ENCODE measurements around the gene TENM4.

GRCh38 chr11:79396674-79397073, 44.2 kb downstream of the TENM4 start:
- TF ChIP-seq MZF1 (tag by site-specific recombination; IDR thresholded peaks at IDR 0.05; ENCODE audit: borderline replicate concordance) (no peak), ZNF24 (tag by site-specific recombination; IDR thresholded peaks at IDR 0.05) (no peak), ZBTB48 (tag by site-specific recombination; IDR thresholded peaks at IDR 0.05) (no peak), HOXC10 (CRISPR knock-in tag; IDR thresholded peaks at IDR 0.05) (no peak), ZNF704 (tag by site-specific recombination; IDR thresholded peaks at IDR 0.05) (no peak), ZNF266 (tag by site-specific recombination; IDR thresholded peaks at IDR 0.05; ENCODE audit: low read depth) (no peak), ZNF664 (tag by site-specific recombination; IDR thresholded peaks at IDR 0.05) (no peak), ZNF175 (tag by site-specific recombination; IDR thresholded peaks at IDR 0.05) (no peak), ZNF274 (IDR thresholded peaks at IDR 0.05; ENCODE audit: low read length) (no peak), ZNF274 (tag by site-specific recombination; IDR thresholded peaks at IDR 0.05; ENCODE audit: borderline replicate concordance) (no peak), MEIS1 (CRISPR knock-in tag; IDR thresholded peaks at IDR 0.05; ENCODE audit: borderline replicate concordance) (no peak), TCF7L2 (IDR thresholded peaks at IDR 0.05; ENCODE audit: borderline replicate concordance, low read depth, low read length) (no peak), ZNF423 (tag by site-specific recombination; IDR thresholded peaks at IDR 0.05) (no peak), ZNF670 (tag by site-specific recombination; IDR thresholded peaks at IDR 0.05; ENCODE audit: low read depth) (no peak)
- TF ChIP-seq, protein P1, sequence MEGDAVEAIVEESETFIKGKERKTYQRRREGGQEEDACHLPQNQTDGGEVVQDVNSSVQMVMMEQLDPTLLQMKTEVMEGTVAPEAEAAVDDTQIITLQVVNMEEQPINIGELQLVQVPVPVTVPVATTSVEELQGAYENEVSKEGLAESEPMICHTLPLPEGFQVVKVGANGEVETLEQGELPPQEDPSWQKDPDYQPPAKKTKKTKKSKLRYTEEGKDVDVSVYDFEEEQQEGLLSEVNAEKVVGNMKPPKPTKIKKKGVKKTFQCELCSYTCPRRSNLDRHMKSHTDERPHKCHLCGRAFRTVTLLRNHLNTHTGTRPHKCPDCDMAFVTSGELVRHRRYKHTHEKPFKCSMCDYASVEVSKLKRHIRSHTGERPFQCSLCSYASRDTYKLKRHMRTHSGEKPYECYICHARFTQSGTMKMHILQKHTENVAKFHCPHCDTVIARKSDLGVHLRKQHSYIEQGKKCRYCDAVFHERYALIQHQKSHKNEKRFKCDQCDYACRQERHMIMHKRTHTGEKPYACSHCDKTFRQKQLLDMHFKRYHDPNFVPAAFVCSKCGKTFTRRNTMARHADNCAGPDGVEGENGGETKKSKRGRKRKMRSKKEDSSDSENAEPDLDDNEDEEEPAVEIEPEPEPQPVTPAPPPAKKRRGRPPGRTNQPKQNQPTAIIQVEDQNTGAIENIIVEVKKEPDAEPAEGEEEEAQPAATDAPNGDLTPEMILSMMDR (tag by site-specific recombination; IDR thresholded peaks at IDR 0.05), result no peak
